ENCODE data around the gene SERTAD1. TPM values are rescaled to one million over a fixed set of nuclear protein-coding genes. Genes with fewer than 3 reads are reported as not detected.
A peak's percentile ranks its signal among the peaks of the same experiment; 100 is the strongest.

Gene SERTAD1
- total and polyA plus RNA-seq, 2 of the 8 experiments (the other 6 are each of a cell fraction or from before 2014, with no cell fraction given) = 5.4 to 6.6 TPM

DNA sequence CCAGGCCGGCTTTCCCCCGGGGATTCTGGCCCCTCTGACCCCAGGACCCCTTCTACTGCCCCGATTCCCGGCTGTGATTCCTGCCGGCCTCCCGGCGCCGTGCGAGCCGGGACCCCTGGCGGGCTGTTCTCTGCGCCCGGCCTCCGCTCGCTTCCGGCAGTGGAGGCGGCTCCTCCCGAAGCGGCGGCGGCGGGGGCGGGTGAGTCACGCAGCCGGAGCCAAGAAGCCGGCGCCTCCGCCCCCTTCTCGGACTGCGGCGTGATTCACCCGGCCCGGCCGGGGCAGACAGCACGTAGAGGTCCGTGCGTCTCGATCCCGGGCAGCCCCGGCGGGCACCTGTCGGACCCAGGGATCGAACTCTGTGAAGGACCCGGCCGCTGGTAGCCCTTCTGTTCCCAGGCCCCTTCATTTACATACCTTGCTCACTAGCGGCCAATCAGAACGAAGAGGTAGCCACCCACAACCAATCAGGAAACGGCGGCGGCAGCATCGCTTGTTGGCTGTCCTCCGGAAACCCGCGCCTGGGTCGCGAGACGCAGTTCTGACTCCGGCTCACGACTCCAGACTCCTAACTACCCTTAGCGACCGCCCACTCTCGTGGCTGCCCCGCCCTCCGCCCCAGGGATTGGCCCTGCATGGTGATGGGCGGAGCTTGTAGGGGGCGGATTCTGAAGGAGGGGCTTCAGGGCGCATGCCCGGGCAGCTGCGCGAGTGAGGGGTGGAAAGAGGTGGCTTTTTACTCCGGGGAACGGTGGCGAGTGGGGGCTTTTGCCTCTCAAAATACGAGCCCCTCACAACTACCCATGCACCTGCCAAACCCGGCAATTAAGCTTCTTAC lies at the start of gene SERTAD1 (continued):
- TF ChIP-seq, protein P1, sequence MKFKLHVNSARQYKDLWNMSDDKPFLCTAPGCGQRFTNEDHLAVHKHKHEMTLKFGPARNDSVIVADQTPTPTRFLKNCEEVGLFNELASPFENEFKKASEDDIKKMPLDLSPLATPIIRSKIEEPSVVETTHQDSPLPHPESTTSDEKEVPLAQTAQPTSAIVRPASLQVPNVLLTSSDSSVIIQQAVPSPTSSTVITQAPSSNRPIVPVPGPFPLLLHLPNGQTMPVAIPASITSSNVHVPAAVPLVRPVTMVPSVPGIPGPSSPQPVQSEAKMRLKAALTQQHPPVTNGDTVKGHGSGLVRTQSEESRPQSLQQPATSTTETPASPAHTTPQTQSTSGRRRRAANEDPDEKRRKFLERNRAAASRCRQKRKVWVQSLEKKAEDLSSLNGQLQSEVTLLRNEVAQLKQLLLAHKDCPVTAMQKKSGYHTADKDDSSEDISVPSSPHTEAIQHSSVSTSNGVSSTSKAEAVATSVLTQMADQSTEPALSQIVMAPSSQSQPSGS (IDR thresholded peaks at IDR 0.05; ENCODE audit: low read length) = no peak; the same call in 1 of the 2 replicates
- TF ChIP-seq JUND (IDR thresholded peaks at IDR 0.05; ENCODE audit: low read length) (no peak), SIRT6 (IDR thresholded peaks at IDR 0.05; ENCODE audit: low read length) (no peak), SIN3A (conservative IDR thresholded peaks at IDR 0.05 in 1 of 2, IDR thresholded peaks at IDR 0.05 in 1 of 2; ENCODE audit: low read depth in 1 of 2, low read length in 2 of 2) (peak; percentile 1 to 26; a peak in 1 of 4 replicates), YY1 (IDR thresholded peaks at IDR 0.05; ENCODE audit: low read depth, low read length) (no peak), NANOG (IDR thresholded peaks at IDR 0.05; ENCODE audit: insufficient read depth, low read depth, low read length, poor library complexity, severe bottlenecking) (peak; percentile 41), ASH2L (IDR thresholded peaks at IDR 0.05; ENCODE audit: low read length) (no peak)
- TF ChIP-seq, protein P2, sequence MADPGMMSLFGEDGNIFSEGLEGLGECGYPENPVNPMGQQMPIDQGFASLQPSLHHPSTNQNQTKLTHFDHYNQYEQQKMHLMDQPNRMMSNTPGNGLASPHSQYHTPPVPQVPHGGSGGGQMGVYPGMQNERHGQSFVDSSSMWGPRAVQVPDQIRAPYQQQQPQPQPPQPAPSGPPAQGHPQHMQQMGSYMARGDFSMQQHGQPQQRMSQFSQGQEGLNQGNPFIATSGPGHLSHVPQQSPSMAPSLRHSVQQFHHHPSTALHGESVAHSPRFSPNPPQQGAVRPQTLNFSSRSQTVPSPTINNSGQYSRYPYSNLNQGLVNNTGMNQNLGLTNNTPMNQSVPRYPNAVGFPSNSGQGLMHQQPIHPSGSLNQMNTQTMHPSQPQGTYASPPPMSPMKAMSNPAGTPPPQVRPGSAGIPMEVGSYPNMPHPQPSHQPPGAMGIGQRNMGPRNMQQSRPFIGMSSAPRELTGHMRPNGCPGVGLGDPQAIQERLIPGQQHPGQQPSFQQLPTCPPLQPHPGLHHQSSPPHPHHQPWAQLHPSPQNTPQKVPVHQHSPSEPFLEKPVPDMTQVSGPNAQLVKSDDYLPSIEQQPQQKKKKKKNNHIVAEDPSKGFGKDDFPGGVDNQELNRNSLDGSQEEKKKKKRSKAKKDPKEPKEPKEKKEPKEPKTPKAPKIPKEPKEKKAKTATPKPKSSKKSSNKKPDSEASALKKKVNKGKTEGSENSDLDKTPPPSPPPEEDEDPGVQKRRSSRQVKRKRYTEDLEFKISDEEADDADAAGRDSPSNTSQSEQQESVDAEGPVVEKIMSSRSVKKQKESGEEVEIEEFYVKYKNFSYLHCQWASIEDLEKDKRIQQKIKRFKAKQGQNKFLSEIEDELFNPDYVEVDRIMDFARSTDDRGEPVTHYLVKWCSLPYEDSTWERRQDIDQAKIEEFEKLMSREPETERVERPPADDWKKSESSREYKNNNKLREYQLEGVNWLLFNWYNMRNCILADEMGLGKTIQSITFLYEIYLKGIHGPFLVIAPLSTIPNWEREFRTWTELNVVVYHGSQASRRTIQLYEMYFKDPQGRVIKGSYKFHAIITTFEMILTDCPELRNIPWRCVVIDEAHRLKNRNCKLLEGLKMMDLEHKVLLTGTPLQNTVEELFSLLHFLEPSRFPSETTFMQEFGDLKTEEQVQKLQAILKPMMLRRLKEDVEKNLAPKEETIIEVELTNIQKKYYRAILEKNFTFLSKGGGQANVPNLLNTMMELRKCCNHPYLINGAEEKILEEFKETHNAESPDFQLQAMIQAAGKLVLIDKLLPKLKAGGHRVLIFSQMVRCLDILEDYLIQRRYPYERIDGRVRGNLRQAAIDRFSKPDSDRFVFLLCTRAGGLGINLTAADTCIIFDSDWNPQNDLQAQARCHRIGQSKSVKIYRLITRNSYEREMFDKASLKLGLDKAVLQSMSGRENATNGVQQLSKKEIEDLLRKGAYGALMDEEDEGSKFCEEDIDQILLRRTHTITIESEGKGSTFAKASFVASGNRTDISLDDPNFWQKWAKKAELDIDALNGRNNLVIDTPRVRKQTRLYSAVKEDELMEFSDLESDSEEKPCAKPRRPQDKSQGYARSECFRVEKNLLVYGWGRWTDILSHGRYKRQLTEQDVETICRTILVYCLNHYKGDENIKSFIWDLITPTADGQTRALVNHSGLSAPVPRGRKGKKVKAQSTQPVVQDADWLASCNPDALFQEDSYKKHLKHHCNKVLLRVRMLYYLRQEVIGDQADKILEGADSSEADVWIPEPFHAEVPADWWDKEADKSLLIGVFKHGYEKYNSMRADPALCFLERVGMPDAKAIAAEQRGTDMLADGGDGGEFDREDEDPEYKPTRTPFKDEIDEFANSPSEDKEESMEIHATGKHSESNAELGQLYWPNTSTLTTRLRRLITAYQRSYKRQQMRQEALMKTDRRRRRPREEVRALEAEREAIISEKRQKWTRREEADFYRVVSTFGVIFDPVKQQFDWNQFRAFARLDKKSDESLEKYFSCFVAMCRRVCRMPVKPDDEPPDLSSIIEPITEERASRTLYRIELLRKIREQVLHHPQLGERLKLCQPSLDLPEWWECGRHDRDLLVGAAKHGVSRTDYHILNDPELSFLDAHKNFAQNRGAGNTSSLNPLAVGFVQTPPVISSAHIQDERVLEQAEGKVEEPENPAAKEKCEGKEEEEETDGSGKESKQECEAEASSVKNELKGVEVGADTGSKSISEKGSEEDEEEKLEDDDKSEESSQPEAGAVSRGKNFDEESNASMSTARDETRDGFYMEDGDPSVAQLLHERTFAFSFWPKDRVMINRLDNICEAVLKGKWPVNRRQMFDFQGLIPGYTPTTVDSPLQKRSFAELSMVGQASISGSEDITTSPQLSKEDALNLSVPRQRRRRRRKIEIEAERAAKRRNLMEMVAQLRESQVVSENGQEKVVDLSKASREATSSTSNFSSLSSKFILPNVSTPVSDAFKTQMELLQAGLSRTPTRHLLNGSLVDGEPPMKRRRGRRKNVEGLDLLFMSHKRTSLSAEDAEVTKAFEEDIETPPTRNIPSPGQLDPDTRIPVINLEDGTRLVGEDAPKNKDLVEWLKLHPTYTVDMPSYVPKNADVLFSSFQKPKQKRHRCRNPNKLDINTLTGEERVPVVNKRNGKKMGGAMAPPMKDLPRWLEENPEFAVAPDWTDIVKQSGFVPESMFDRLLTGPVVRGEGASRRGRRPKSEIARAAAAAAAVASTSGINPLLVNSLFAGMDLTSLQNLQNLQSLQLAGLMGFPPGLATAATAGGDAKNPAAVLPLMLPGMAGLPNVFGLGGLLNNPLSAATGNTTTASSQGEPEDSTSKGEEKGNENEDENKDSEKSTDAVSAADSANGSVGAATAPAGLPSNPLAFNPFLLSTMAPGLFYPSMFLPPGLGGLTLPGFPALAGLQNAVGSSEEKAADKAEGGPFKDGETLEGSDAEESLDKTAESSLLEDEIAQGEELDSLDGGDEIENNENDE (IDR thresholded peaks at IDR 0.05; ENCODE audit: insufficient replicate concordance, low read length) = no peak
